Skin of body (tissue), 2 donors: ENCODE results near the gene CACNA1C. TPM values are rescaled to one million over a fixed set of nuclear protein-coding genes. Genes with fewer than 3 reads are reported as not detected.

ENCODE experiments used
- DNase-seq: peaks from one replicate; lab custom pipeline; 2025; lab: John Stamatoyannopoulos, UW
- total RNA-seq: library from RNA; depleted of rRNA; stranded (reverse); fragments of >200 nt; gene quantifications from one replicate; pipeline ENCODE4 v1.2.3, GENCODE V29; 2014

Gene CACNA1C
- total RNA-seq, 1 donor from 2014 or later = 4.3 TPM

- DNase-seq = no peak
Observed at GRCh38 chr12:2501464-2502191, 448.8 kb downstream of the CACNA1C start.

GRCh38 chr12:2503036-2503435 is 450.2 kb downstream of the CACNA1C start:
- DNase-seq = no peak

- DNase-seq = no peak
Observed at GRCh38 chr12:2503762-2504161, 451.0 kb downstream of the CACNA1C start.

GRCh38 chr12:2504577-2504976 is 451.8 kb downstream of the CACNA1C start:
- no peak for DNase-seq

- DNase-seq = no peak
Observed at GRCh38 chr12:2507814-2508213, 455.0 kb downstream of the CACNA1C start.

- no peak for DNase-seq
Observed at GRCh38 chr12:2509137-2509536, 456.4 kb downstream of the CACNA1C start.

GRCh38 chr12:2510045-2510444 is 457.3 kb downstream of the CACNA1C start:
- DNase-seq = no peak

GRCh38 chr12:2513141-2514037 is 460.6 kb downstream of the CACNA1C start:
- no peak for DNase-seq

- no peak for DNase-seq
Observed at GRCh38 chr12:2514038-2514340, 461.2 kb downstream of the CACNA1C start.

- no peak for DNase-seq
Observed at GRCh38 chr12:2520722-2521246, 468.0 kb downstream of the CACNA1C start.

- no peak for DNase-seq
Observed at GRCh38 chr12:2523317-2523716, 470.5 kb downstream of the CACNA1C start.

- no peak for DNase-seq
Observed at GRCh38 chr12:2523844-2524243, 471.1 kb downstream of the CACNA1C start.

- DNase-seq = no peak
Observed at GRCh38 chr12:2526371-2526770, 473.6 kb downstream of the CACNA1C start.

- no peak for DNase-seq
Observed at GRCh38 chr12:2528001-2528400, 475.2 kb downstream of the CACNA1C start.

GRCh38 chr12:2529807-2530206 is 477.0 kb downstream of the CACNA1C start:
- DNase-seq = no peak

- no peak for DNase-seq
Observed at GRCh38 chr12:2531371-2531770, 478.6 kb downstream of the CACNA1C start.

GRCh38 chr12:2533036-2533435 is 480.2 kb downstream of the CACNA1C start:
- DNase-seq = no peak

GRCh38 chr12:2535583-2536204 is 482.9 kb downstream of the CACNA1C start:
- DNase-seq = no peak

- no peak for DNase-seq
Observed at GRCh38 chr12:2536724-2537123, 483.9 kb downstream of the CACNA1C start.

- no peak for DNase-seq
Observed at GRCh38 chr12:2537868-2538541, 485.2 kb downstream of the CACNA1C start.

GRCh38 chr12:2539938-2540337 is 487.2 kb downstream of the CACNA1C start:
- no peak for DNase-seq

- no peak for DNase-seq
Observed at GRCh38 chr12:2540535-2540941, 487.8 kb downstream of the CACNA1C start.
